Dermis blood vessel endothelial cell (primary cell): ENCODE data around the gene MC4R. TPM values are rescaled to one million over a fixed set of nuclear protein-coding genes. Genes with fewer than 3 reads are reported as not detected.

Source experiments
- DNase-seq: peaks from one replicate; pipeline ENCODE4 v3.0.0; 2010
- total RNA-seq: library from RNA; depleted of rRNA; stranded (reverse); fragments of >200 nt; gene quantifications from 2 replicates; pipeline ENCODE4 v1.2.3, GENCODE V29; 2014

The MC4R gene
- total RNA-seq, 1 donor from 2014 or later = not detected

GRCh38 chr18:60322591-60322990 is 50.0 kb downstream of the MC4R start:
- no peak for DNase-seq
